Coronary artery (tissue), 2 donors: ENCODE data around the gene SERINC5.
"Not testable (repeated sequence)": the region's sequence is repeated elsewhere in the genome, so short reads cannot be mapped to it uniquely, and the experiment has no call there.

Experiments used
- DNase-seq: peaks from one replicate; pipeline ENCODE4 v3.0.0-alpha.2; 2017; ENCODE audit warnings: low spot score
- H3K27ac ChIP-seq, 2 donors: fragments of 200-600 bp; sonication (generic); one replicate each; pipeline ENCODE4 v1.5.1; 2016 to 2019
- H3K4me3 ChIP-seq: fragments of 200-600 bp; sonication (generic); 2 replicates; pipeline ENCODE4 v1.5.1; 2016; ENCODE audit warnings: mild to moderate bottlenecking, moderate library complexity
- CTCF ChIP-seq: fragments of 200-600 bp; sonication (generic); IDR thresholded peaks from one replicate; pipeline ENCODE4 v1.5.1; 2019; ENCODE audit warnings: antibody characterized with exemption

The SERINC5 gene

DNA sequence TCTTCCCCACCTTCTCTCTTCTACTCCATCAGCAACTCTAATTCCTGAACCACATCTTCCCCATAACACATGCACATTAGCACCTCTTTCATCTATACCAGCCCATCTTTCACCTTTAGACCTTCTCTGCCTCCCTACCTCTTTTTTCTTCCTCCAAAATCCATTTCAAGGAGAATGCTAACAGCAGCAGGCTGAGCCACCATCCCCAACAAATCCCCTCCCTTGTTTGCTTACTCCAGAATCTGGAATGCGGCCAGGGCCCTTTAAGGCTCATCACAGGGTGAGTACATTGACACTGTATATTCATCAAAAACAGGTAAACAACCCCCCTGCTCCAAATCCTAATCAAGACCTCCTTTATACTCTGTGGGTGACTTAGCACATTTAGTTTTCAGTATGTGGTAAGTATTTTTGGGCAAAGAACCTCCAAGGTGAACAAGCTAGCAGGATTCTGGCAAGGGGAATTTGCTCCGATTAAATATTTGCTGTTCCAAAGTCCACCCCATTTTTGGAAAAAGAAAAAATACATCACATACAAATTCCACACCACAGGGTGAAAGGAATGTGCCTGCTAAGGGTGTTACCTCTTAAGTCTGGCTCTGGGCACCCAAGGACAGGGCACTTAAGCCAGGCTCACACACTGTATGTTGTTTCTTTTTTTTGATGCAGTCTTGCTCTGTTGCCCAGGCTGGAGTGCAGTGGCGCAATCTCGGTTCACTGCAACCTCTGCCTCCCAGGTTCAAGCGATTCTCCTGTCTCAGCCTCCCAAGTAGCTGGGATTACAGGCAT, 71.4 kb downstream of the SERINC5 start:
- H3K4me3 ChIP-seq: no peak overlapping the region
- no peak for TF ChIP-seq CTCF
- no peak for DNase-seq
- H3K27ac ChIP-seq: no peak overlapping the region

DNA sequence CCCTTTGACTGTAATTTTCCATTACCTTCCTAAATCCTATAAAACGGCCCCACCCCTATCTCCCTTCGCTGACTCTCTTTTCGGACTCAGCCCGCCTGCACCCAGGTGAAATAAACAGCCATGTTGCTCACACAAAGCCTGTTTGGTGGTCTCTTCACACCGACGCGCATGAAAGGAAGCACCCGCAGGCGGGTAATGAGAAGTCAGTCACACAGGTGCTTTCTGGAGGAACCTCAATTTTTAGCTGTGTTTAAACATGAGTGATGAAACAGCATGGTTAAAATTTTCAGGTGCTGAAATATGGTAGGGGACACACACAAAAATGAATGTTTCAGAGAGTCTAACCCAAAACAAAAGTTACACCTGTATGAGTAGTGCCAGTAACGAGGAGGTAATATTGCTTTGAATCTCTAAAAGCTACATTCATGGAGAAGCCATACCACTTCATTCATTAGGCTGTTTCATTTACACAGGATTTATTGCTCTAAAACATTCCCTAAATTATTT, 72.1 kb downstream of the SERINC5 start:
- DNase-seq, H3K4me3 ChIP-seq, H3K27ac ChIP-seq: not testable (repeated sequence)

- Histone ChIP-seq H3K4me3 (no peak overlapping the region), H3K27ac (no peak overlapping the region)
- no peak for TF ChIP-seq CTCF
- DNase-seq: no peak
These were observed 72.9 kb downstream of the SERINC5 start for GRCh38 chr5:80182809-80183580.

GRCh38 chr5:80181618-80182211, 74.1 kb downstream of the SERINC5 start:
- no peak overlapping the region for H3K27ac ChIP-seq
- TF ChIP-seq CTCF: no peak
- DNase-seq: no peak

GRCh38 chr5:80177236-80177635, 78.6 kb downstream of the SERINC5 start:
- no peak for TF ChIP-seq CTCF
- H3K4me3 ChIP-seq: no peak overlapping the region
- DNase-seq: no peak
- H3K27ac ChIP-seq: no peak overlapping the region

More at GRCh38 chr5:80181618-80182211, 74.1 kb downstream of the SERINC5 start:
- no peak overlapping the region for H3K4me3 ChIP-seq

- no peak overlapping the region for H3K4me3 ChIP-seq
- DNase-seq: no peak
- H3K27ac ChIP-seq: no peak overlapping the region
- TF ChIP-seq CTCF: no peak
These were observed 80.5 kb downstream of the SERINC5 start for GRCh38 chr5:80175337-80175736.

DNA sequence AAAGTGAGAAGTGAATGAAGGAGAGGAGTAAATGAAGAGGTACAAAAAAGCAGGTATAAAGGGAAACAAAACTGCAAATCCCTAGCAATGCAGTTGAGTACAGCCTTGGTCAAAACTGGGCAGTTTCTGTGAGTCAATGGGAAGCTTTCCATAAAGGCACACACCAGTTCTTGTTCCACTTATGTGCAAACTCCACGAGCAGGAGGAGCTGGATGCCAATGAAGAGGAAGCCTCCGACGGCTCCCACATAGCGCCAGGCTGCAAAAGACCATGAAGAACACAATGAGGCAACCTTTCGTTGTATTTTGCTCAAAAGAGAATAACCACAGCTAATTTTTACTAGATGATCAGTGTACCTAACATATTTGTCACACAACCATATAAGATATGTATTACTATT, 81.1 kb downstream of the SERINC5 start:
- no peak for DNase-seq
- TF ChIP-seq CTCF: no peak
- no peak overlapping the region for H3K27ac ChIP-seq
- H3K4me3 ChIP-seq: no peak overlapping the region
